ENCODE data around the gene ACSS3. TPM values are rescaled to one million over a fixed set of nuclear protein-coding genes. Genes with fewer than 3 reads are reported as not detected.

ACSS3 gene
- polyA plus RNA-seq, 1 donor (not counting 4 experiments of a cell fraction or from before 2014, with no cell fraction given) = 0.30 TPM

DNA sequence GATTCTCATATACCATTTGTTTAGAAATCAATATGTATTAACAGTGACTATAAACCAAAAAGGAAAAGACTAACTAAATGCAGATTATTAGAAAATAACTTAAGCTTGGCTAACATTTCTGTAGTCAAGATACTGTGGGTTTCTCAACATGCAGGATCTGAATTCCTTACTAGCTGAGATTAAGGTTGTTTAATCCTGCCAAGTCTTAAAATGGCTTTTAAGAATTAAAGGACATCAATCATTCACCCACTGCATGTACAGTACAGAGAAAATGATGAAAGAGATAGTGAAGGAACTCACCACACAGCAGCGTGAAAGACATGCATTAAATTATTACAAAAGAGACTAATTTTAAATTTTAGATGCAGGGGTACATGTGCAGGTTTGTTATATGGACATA is 3.8 kb downstream of the ACSS3 start:
- no peak overlapping the region for H3K4me2 ChIP-seq (ENCODE audit: control insufficient read depth, extremely low read depth, insufficient read depth, low read depth, low read length)
- no peak overlapping the region for H2AFZ ChIP-seq (ENCODE audit: control insufficient read depth, low read length)
- H3K36me3 ChIP-seq (ENCODE audit: control insufficient read depth in 2 of 2, extremely low read depth in 1 of 2, insufficient read depth in 2 of 2, low read length in 2 of 2) = no peaks in the 10 kb centered on the region
- DNase-seq (ENCODE audit: low read depth, low spot score) (no peak), FAIRE-seq (no peak)
- H3K27ac ChIP-seq (ENCODE audit: control insufficient read depth, insufficient read depth, low read length) = no peak overlapping the region
- no peaks in the 10 kb centered on the region for H3K79me2 ChIP-seq (ENCODE audit: control insufficient read depth, insufficient read depth, low read length)
- H3K4me3 ChIP-seq (ENCODE audit: control insufficient read depth in 2 of 3, extremely low read depth in 1 of 3, insufficient read depth in 2 of 3, low read depth in 1 of 3, low read length in 3 of 3) = no peak overlapping the region
- peaks cover 12% of the 10 kb centered on the region for H3K27me3 ChIP-seq (ENCODE audit: control insufficient read depth, extremely low read depth, insufficient read depth, low read length)
- peaks cover 10% of the 10 kb centered on the region for H3K4me1 ChIP-seq (ENCODE audit: control insufficient read depth, extremely low read depth, insufficient read depth, low read length)
- H3K9me3 ChIP-seq (ENCODE audit: control insufficient read depth, low read depth, low read length) = no peaks in the 10 kb centered on the region
- dilution Hi-C loops (cut with MboI; ENCODE audit: extremely low pct_ligation_motif_present, low sequenced_read_pairs) = no loop called here
- TF ChIP-seq, protein P1, sequence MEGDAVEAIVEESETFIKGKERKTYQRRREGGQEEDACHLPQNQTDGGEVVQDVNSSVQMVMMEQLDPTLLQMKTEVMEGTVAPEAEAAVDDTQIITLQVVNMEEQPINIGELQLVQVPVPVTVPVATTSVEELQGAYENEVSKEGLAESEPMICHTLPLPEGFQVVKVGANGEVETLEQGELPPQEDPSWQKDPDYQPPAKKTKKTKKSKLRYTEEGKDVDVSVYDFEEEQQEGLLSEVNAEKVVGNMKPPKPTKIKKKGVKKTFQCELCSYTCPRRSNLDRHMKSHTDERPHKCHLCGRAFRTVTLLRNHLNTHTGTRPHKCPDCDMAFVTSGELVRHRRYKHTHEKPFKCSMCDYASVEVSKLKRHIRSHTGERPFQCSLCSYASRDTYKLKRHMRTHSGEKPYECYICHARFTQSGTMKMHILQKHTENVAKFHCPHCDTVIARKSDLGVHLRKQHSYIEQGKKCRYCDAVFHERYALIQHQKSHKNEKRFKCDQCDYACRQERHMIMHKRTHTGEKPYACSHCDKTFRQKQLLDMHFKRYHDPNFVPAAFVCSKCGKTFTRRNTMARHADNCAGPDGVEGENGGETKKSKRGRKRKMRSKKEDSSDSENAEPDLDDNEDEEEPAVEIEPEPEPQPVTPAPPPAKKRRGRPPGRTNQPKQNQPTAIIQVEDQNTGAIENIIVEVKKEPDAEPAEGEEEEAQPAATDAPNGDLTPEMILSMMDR (optimal IDR thresholded peaks at IDR 0.05 in 1 of 3, IDR thresholded peaks at IDR 0.05 in 1 of 3, conservative IDR thresholded peaks at IDR 0.05 in 1 of 3; ENCODE audit: extremely low read depth in 1 of 3, insufficient read depth in 2 of 3, low read length in 3 of 3) = no peak
- TF ChIP-seq EZH2 (IDR thresholded peaks at IDR 0.05; ENCODE audit: low read length) = no peak
- H3K9ac ChIP-seq (ENCODE audit: control insufficient read depth, extremely low read depth, insufficient read depth, low read length) = no peak overlapping the region
- no peaks in the 10 kb centered on the region for H4K20me1 ChIP-seq (ENCODE audit: control insufficient read depth, extremely low read depth, insufficient read depth, low read length)
- H3K9me1 ChIP-seq (ENCODE audit: control insufficient read depth, extremely low read depth, insufficient read depth, low read length) = no peaks in the 10 kb centered on the region

DNA sequence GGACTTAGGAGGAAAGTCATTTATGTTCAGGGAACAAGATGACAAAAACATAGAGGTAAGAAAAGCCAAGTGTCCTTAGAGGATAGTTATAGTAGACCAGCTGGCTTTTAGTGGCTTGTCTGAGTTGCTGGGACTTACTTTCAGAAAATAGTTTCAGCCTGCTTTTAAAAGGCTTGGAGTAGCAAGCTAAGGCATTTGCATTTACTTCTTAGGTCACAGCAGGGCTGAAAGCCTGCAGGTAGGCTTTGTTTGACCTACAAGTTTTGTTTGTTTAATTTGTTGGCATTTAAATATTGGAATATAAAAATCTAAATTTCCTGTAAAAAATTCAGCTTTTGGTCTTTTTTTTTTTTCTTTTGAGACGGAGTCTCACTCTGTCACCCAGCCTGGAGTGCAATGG is 5.1 kb downstream of the ACSS3 start:
- FAIRE-seq (no peak), DNase-seq (ENCODE audit: low read depth, low spot score) (no peak)
- dilution Hi-C loops (cut with MboI; ENCODE audit: extremely low pct_ligation_motif_present, low sequenced_read_pairs) = no loop called here
- H3K9me1 ChIP-seq (ENCODE audit: control insufficient read depth, extremely low read depth, insufficient read depth, low read length) = no peaks in the 10 kb centered on the region
- H3K27ac ChIP-seq (ENCODE audit: control insufficient read depth, insufficient read depth, low read length) = no peak overlapping the region
- H3K27me3 ChIP-seq (ENCODE audit: control insufficient read depth, extremely low read depth, insufficient read depth, low read length) = peaks cover 5% of the 10 kb centered on the region
- H3K79me2 ChIP-seq (ENCODE audit: control insufficient read depth, insufficient read depth, low read length) = no peaks in the 10 kb centered on the region
- no peaks in the 10 kb centered on the region for H3K36me3 ChIP-seq (ENCODE audit: control insufficient read depth in 2 of 2, extremely low read depth in 1 of 2, insufficient read depth in 2 of 2, low read length in 2 of 2)
- peaks cover 6% of the 10 kb centered on the region for H3K4me1 ChIP-seq (ENCODE audit: control insufficient read depth, extremely low read depth, insufficient read depth, low read length)
- H3K9ac ChIP-seq (ENCODE audit: control insufficient read depth, extremely low read depth, insufficient read depth, low read length) = no peak overlapping the region
- H3K9me3 ChIP-seq (ENCODE audit: control insufficient read depth, low read depth, low read length) = no peaks in the 10 kb centered on the region
- no peak overlapping the region for H3K4me3 ChIP-seq (ENCODE audit: control insufficient read depth in 2 of 3, extremely low read depth in 1 of 3, insufficient read depth in 2 of 3, low read depth in 1 of 3, low read length in 3 of 3)
- no peaks in the 10 kb centered on the region for H4K20me1 ChIP-seq (ENCODE audit: control insufficient read depth, extremely low read depth, insufficient read depth, low read length)
- no peak overlapping the region for H3K4me2 ChIP-seq (ENCODE audit: control insufficient read depth, extremely low read depth, insufficient read depth, low read depth, low read length)
- TF ChIP-seq EZH2 (IDR thresholded peaks at IDR 0.05; ENCODE audit: low read length) = no peak
- TF ChIP-seq, protein P1 (optimal IDR thresholded peaks at IDR 0.05 in 1 of 3, IDR thresholded peaks at IDR 0.05 in 1 of 3, conservative IDR thresholded peaks at IDR 0.05 in 1 of 3; ENCODE audit: extremely low read depth in 1 of 3, insufficient read depth in 2 of 3, low read length in 3 of 3) = no peak
- H2AFZ ChIP-seq (ENCODE audit: control insufficient read depth, low read length) = no peak overlapping the region

Data from keratinocyte (primary cell).